HepG2 (cell line): Measurements from ENCODE around the gene WDR3. TPM values are rescaled to one million over a fixed set of nuclear protein-coding genes. Genes with fewer than 3 reads are reported as not detected.

Experiments
- ATAC-seq: fragments of 200-7000 bp; cut with Tn5 transposase; 3 replicates; pipeline ENCODE4 v1.9.1; 2020; ENCODE audit warnings: mild to moderate bottlenecking, moderate library complexity
- BruUV-seq: library from RNA; stranded (reverse); fragments of 400-500 nt; replicated peaks from 2 replicates; lab custom pipeline; 2021; lab: Mats Ljungman, UMichigan
- CTCF ChIA-PET: fragments of 300-600 bp; formaldehyde crosslinking; extraction: SDS; loops from one replicate; lab custom pipeline; 2021; ENCODE audit warnings: low total read pairs, inconsistent platforms, low intra/inter-chr PET ratio; lab: Yijun Ruan, JAX
- POLR2A ChIA-PET: fragments of 350-600 bp; sonication (Branson Sonifier 250); formaldehyde crosslinking; loops from one replicate; lab custom pipeline; 2020; ENCODE audit warnings: antibody characterized with exemption, inconsistent platforms; lab: Yijun Ruan, JAX
- DNase-seq: peaks from one replicate; pipeline ENCODE4 v3.0.0-alpha.2; 2015; ENCODE audit warnings: low spot score
- FAIRE-seq: peaks from 3 replicates; lab custom pipeline; 2011; peaks lifted over from hg19 to GRCh38; lab: Jason Lieb, UNC
- H2AFZ ChIP-seq: one replicate; pipeline ENCODE4 v1.6.1; 2011; ENCODE audit warnings: low read length, inconsistent platforms
- H3K27ac ChIP-seq: fragments of 300-600 bp; 3 replicates; pipeline ENCODE4 v1.8.0; 2011; ENCODE audit warnings: mixed run types, mild to moderate bottlenecking, mixed read lengths, low read length, inconsistent platforms; ENCODE audit not compliant: insufficient read depth; ENCODE audit errors: extremely low read length
- H3K27me3 ChIP-seq, 2 experiments: fragments of 200-600 bp in 1 of 2; 2 replicates in 1 of 2; 3 replicates in 1 of 2; pipeline versions ENCODE4 v1.6.0 to v1.8.0; 2011; ENCODE audit warnings: low read length in 2 of 2, mild to moderate bottlenecking in 2 of 2, moderate library complexity in 2 of 2, inconsistent platforms in 1 of 2; ENCODE audit not compliant: insufficient read depth in 2 of 2, control insufficient read depth in 1 of 2
- H3K36me3 ChIP-seq, 2 experiments: fragments of 200-600 bp in 1 of 2; replicated peaks in 1 of 2; 2 replicates in 1 of 2; 3 replicates in 1 of 2; pipeline versions ENCODE4 v1.5.1 to v1.8.0; 2011; ENCODE audit warnings: low read length in 2 of 2, inconsistent platforms in 1 of 2; ENCODE audit not compliant: insufficient read depth in 2 of 2, control insufficient read depth in 1 of 2
- H3K4me1 ChIP-seq: 2 replicates; pipeline ENCODE4 v1.5.1; 2012; ENCODE audit warnings: low read length, inconsistent platforms; ENCODE audit not compliant: insufficient read depth
- H3K4me2 ChIP-seq: 2 replicates; pipeline ENCODE4 v1.6.0; 2011; ENCODE audit warnings: low read depth, low read length, inconsistent platforms
- H3K4me3 ChIP-seq, 3 experiments: fragments of 200-600 bp in 1 of 3; sonication (generic), shearing (Covaris generic) in 1 of 3; replicated peaks in 1 of 3; 2 replicates each; pipeline ENCODE4 v1.5.1; 2011 to 2016; ENCODE audit warnings: low read length in 3 of 3, inconsistent platforms in 2 of 3, low read depth in 2 of 3, mild to moderate bottlenecking in 2 of 3, control low read depth in 1 of 3, mixed read lengths in 1 of 3; ENCODE audit not compliant: insufficient read depth in 1 of 3
- H3K79me2 ChIP-seq: one replicate; pipeline ENCODE4 v1.6.1; 2011; ENCODE audit warnings: low read length, inconsistent platforms; ENCODE audit not compliant: insufficient read depth
- H3K9ac ChIP-seq: 2 replicates; pipeline ENCODE4 v1.6.0; 2011; ENCODE audit warnings: mild to moderate bottlenecking, low read depth, low read length, inconsistent platforms; ENCODE audit not compliant: insufficient read depth
- H3K9me3 ChIP-seq: 2 replicates; pipeline ENCODE4 v1.5.1; 2012; ENCODE audit warnings: mild to moderate bottlenecking, low read length
- H4K20me1 ChIP-seq: 2 replicates; pipeline ENCODE4 v1.6.0; 2011; ENCODE audit warnings: inconsistent platforms, mild to moderate bottlenecking, low read length, moderate library complexity; ENCODE audit not compliant: insufficient read depth
- REL ChIP-seq: sonication (generic); formaldehyde crosslinking; conservative IDR thresholded peaks from 2 replicates; pipeline ENCODE4 v1.8.0; 2022; ENCODE audit warnings: mild to moderate bottlenecking, missing genetic modification reagents, moderate library complexity
- TEAD3 ChIP-seq: optimal IDR thresholded peaks from 2 replicates; pipeline ENCODE3; 2016; ENCODE audit warnings: borderline replicate concordance
- ZMYM3 ChIP-seq: sonication (generic); formaldehyde crosslinking; IDR thresholded peaks from 2 replicates; pipeline ENCODE4 v1.5.1; 2020; ENCODE audit warnings: mild to moderate bottlenecking, missing genetic modification reagents
- ZNF839 ChIP-seq: sonication (generic); formaldehyde crosslinking; IDR thresholded peaks from 2 replicates; pipeline ENCODE4 v1.4.0; 2020; ENCODE audit warnings: missing genetic modification reagents, mild to moderate bottlenecking, borderline replicate concordance
- WGBS: methylation state at CpG from one replicate; pipeline ENCODE4 v1.1.6; 2017; ENCODE audit warnings: low lambda C conversion rate; 5-methylcytosine and 5-hydroxymethylcytosine counted together
- in situ Hi-C: cut with HindIII; loops from 2 replicates; pipeline ENCODE4 v1.10.0; 2017; ENCODE audit warnings: low pct_unique_long_range_greater_than_20kb; ENCODE audit not compliant: extremely low pct_ligation_motif_present
- intact Hi-C: fragments of 100-400 bp; cut with micrococcal nuclease; formaldehyde crosslinking; loops from one replicate; pipeline ENCODE4 v1.10.0; 2022; ENCODE audit not compliant: unreplicated experiment
- polyA plus RNA-seq, 8 experiments: library from polyadenylated mRNA; depleted of rRNA in 3 of 8; stranded (reverse) in 7 of 8; unstranded in 1 of 8; fragments of >200 nt; fragmentation: Illumina TruSeq in 4 of 8; extraction: Trizol in 4 of 8; gene quantifications; 2 replicates each; pipeline versions ENCODE4 v1.2.1 to v1.2.3, GENCODE V29; 2011 to 2016; ENCODE audit warnings: low read depth in 4 of 8, missing spikeins in 1 of 8, mixed read lengths in 1 of 8; ENCODE audit not compliant: insufficient read depth in 1 of 8
- total RNA-seq, 5 experiments: library from RNA; depleted of rRNA; stranded (reverse); fragments of >200 nt; fragmentation: Illumina TruSeq; extraction: Trizol; gene quantifications; 2 replicates each; pipeline ENCODE4 v1.2.3, GENCODE V29; 2016; ENCODE audit warnings: low read depth in 1 of 5
- TF ChIP-seq, protein P1 (sequence below): sonication (generic); formaldehyde crosslinking; IDR thresholded peaks from 2 replicates; pipeline ENCODE4 v1.5.1; 2020; ENCODE audit warnings: missing genetic modification reagents, mild to moderate bottlenecking, borderline replicate concordance
- TF ChIP-seq, protein P2 (sequence below): sonication (generic); formaldehyde crosslinking; IDR thresholded peaks from 2 replicates; pipeline ENCODE4 v1.5.1; 2020; ENCODE audit warnings: mild to moderate bottlenecking, missing genetic modification reagents, moderate library complexity
- TF ChIP-seq, protein P3 (sequence below): sonication (generic); formaldehyde crosslinking; IDR thresholded peaks from 2 replicates; pipeline ENCODE4 v1.5.0; 2020; ENCODE audit warnings: missing genetic modification reagents, mild to moderate bottlenecking, borderline replicate concordance
- TF ChIP-seq, protein P4 (sequence below): sonication (generic); formaldehyde crosslinking; IDR thresholded peaks from 2 replicates; pipeline ENCODE4 v1.4.0; 2020; ENCODE audit warnings: low read depth, mild to moderate bottlenecking, missing genetic modification reagents

The WDR3 gene
- total and polyA plus RNA-seq, 2 of the 13 experiments (the other 11 are each of a cell fraction or from before 2014, with no cell fraction given), result 15.9 to 55.5 TPM

DNA sequence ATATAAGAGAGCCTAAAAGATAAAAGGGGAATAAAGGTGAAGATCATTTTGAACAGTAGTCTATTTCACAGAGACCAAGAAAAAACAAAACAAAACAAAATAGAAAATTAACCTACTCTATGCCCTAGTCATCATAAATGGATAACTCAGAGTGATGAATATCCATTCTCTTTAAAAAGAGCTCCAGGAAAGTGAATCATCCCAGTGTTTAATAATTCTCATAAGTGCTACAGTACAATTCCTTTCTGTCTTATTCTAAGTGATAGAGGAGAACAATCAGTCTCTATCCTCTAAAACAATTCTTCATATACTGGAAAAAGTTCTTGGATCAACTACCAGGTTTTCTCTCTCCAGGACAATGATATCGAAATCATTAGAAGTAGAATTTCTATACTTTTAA is 45.9 kb upstream of the WDR3 start:
- Histone ChIP-seq H3K4me3 (no peak overlapping the region), H3K27me3 (no peaks in the 10 kb centered on the region), H3K36me3 (peaks cover 0 to 3% of the 10 kb centered on the region in 2 experiments; a peak in 2 of 5 replicates), H3K9me3 (no peaks in the 10 kb centered on the region), H3K79me2 (no peaks in the 10 kb centered on the region), H2AFZ (no peak overlapping the region)
- FAIRE-seq, result no peak
- no TSS peak for BruUV-seq
- TF ChIP-seq, protein P1, sequence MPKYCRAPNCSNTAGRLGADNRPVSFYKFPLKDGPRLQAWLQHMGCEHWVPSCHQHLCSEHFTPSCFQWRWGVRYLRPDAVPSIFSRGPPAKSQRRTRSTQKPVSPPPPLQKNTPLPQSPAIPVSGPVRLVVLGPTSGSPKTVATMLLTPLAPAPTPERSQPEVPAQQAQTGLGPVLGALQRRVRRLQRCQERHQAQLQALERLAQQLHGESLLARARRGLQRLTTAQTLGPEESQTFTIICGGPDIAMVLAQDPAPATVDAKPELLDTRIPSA (CRISPR knock-in tag), result no peak
- TF ChIP-seq, all 625 proteins: peak for 0
- ChIA-PET CTCF (no interaction called here), POLR2A (no interaction called here)
- Histone ChIP-seq H3K27ac (no peak overlapping the region), H3K4me1 (no peaks in the 10 kb centered on the region), H3K4me2 (no peak overlapping the region), H3K9ac (no peak overlapping the region), H4K20me1 (no peaks in the 10 kb centered on the region)
- ATAC-seq (no peak), DNase-seq (no peak)
- 100% methylated on average over 1 of the region's 1 CpG for WGBS
- intact Hi-C loops (no loop called here), in situ Hi-C loops (no loop called here)

GRCh38 chr1:117886101-117886795 is 43.3 kb upstream of the WDR3 start:
- Histone ChIP-seq H3K36me3 (no peaks in the 10 kb centered on the region; a peak in 2 of 5 replicates), H2AFZ (no peak overlapping the region), H3K9me3 (no peaks in the 10 kb centered on the region), H3K79me2 (no peaks in the 10 kb centered on the region), H3K4me2 (no peak overlapping the region), H3K27me3 (no peaks in the 10 kb centered on the region), H3K9ac (no peak overlapping the region), H3K4me1 (no peaks in the 10 kb centered on the region), H3K27ac (no peak overlapping the region), H3K4me3 (no peak overlapping the region), H4K20me1 (no peaks in the 10 kb centered on the region)
- no TSS peak for BruUV-seq
- FAIRE-seq (no peak), DNase-seq (no peak), ATAC-seq (no peak)
- ChIA-PET POLR2A (no interaction called here), CTCF (no interaction called here)
- in situ Hi-C loops, result no loop called here
- intact Hi-C loops, result no loop called here
- WGBS, result 95% methylated on average over 2 of the region's 2 CpGs
- TF ChIP-seq, protein P2, sequence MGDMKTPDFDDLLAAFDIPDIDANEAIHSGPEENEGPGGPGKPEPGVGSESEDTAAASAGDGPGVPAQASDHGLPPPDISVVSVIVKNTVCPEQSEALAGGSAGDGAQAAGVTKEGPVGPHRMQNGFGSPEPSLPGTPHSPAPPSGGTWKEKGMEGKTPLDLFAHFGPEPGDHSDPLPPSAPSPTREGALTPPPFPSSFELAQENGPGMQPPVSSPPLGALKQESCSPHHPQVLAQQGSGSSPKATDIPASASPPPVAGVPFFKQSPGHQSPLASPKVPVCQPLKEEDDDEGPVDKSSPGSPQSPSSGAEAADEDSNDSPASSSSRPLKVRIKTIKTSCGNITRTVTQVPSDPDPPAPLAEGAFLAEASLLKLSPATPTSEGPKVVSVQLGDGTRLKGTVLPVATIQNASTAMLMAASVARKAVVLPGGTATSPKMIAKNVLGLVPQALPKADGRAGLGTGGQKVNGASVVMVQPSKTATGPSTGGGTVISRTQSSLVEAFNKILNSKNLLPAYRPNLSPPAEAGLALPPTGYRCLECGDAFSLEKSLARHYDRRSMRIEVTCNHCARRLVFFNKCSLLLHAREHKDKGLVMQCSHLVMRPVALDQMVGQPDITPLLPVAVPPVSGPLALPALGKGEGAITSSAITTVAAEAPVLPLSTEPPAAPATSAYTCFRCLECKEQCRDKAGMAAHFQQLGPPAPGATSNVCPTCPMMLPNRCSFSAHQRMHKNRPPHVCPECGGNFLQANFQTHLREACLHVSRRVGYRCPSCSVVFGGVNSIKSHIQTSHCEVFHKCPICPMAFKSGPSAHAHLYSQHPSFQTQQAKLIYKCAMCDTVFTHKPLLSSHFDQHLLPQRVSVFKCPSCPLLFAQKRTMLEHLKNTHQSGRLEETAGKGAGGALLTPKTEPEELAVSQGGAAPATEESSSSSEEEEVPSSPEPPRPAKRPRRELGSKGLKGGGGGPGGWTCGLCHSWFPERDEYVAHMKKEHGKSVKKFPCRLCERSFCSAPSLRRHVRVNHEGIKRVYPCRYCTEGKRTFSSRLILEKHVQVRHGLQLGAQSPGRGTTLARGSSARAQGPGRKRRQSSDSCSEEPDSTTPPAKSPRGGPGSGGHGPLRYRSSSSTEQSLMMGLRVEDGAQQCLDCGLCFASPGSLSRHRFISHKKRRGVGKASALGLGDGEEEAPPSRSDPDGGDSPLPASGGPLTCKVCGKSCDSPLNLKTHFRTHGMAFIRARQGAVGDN (CRISPR knock-in tag), result no peak
- TF ChIP-seq ZNF839 (CRISPR knock-in tag) (no peak), TEAD3 (no peak), ZMYM3 (CRISPR knock-in tag) (no peak), REL (CRISPR knock-in tag) (no peak)
- TF ChIP-seq, protein P3, sequence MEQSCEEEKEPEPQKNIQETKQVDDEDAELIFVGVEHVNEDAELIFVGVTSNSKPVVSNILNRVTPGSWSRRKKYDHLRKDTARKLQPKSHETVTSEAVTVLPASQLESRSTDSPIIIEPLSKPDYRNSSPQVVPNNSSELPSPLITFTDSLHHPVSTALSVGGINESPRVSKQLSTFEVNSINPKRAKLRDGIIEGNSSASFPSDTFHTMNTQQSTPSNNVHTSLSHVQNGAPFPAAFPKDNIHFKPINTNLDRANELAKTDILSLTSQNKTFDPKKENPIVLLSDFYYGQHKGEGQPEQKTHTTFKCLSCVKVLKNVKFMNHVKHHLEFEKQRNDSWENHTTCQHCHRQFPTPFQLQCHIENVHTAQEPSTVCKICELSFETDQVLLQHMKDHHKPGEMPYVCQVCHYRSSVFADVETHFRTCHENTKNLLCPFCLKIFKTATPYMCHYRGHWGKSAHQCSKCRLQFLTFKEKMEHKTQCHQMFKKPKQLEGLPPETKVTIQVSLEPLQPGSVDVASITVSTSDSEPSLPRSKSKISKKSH (CRISPR knock-in tag), result no peak
- TF ChIP-seq, protein P4, sequence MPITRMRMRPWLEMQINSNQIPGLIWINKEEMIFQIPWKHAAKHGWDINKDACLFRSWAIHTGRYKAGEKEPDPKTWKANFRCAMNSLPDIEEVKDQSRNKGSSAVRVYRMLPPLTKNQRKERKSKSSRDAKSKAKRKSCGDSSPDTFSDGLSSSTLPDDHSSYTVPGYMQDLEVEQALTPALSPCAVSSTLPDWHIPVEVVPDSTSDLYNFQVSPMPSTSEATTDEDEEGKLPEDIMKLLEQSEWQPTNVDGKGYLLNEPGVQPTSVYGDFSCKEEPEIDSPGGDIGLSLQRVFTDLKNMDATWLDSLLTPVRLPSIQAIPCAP (CRISPR knock-in tag), result no peak
